Thymus (tissue), 14 donors: ENCODE measurements around the gene PPP4R4. TPM values are rescaled to one million over a fixed set of nuclear protein-coding genes. Genes with fewer than 3 reads are reported as not detected.
A peak's percentile ranks its signal among the peaks of the same experiment; 100 is the strongest.

Experiments
- DNase-seq, 9 donors: peaks; one replicate each; pipeline ENCODE4 v3.0.0-alpha.2; 2013; ENCODE audit warnings: low spot score in 9 of 9, low read depth in 6 of 9, missing footprints in 1 of 9
- H3K27ac ChIP-seq, 2 donors: one replicate each; pipeline ENCODE4 v1.5.1; 2013; ENCODE audit warnings: control low read depth in 1 of 2, low read depth in 1 of 2, low read length in 1 of 2, mild to moderate bottlenecking in 1 of 2, moderate library complexity in 1 of 2
- H3K27me3 ChIP-seq, 2 donors: one replicate each; pipeline ENCODE4 v1.5.1; 2013; ENCODE audit warnings: low read length in 1 of 2; ENCODE audit not compliant: control insufficient read depth in 2 of 2, insufficient read depth in 1 of 2
- H3K36me3 ChIP-seq, 2 donors: one replicate each; pipeline ENCODE4 v1.5.1; 2013; ENCODE audit warnings: low read length in 1 of 2, mild to moderate bottlenecking in 1 of 2, moderate library complexity in 1 of 2; ENCODE audit not compliant: control insufficient read depth in 2 of 2, insufficient read depth in 2 of 2
- H3K4me1 ChIP-seq, 2 donors: one replicate each; pipeline ENCODE4 v1.5.1; 2013; ENCODE audit warnings: low read length in 2 of 2; ENCODE audit not compliant: control insufficient read depth in 2 of 2, insufficient read depth in 2 of 2
- H3K4me3 ChIP-seq, 2 donors: one replicate each; pipeline ENCODE4 v1.5.1; 2013; ENCODE audit warnings: low read length in 2 of 2, control low read depth in 1 of 2, mild to moderate bottlenecking in 1 of 2
- H3K9me3 ChIP-seq, 2 donors: one replicate each; pipeline ENCODE4 v1.5.1; 2013; ENCODE audit warnings: low read length in 1 of 2, mild to moderate bottlenecking in 1 of 2; ENCODE audit not compliant: control insufficient read depth in 2 of 2, insufficient read depth in 1 of 2
- WGBS: extraction: QIAGEN DNeasy Blood & Tissue Kit; methylation state at CpG from one replicate; pipeline ENCODE4 v1.1.7; 2013; 5-methylcytosine and 5-hydroxymethylcytosine counted together
- long read RNA-seq, 10 donors: transcript quantifications; one replicate each; lab custom pipeline, GENCODE V29; 2026
- polyA plus RNA-seq: library from polyadenylated mRNA; stranded (reverse); fragments of 200-250 nt; gene quantifications from one replicate; pipeline ENCODE4 v1.2.3, GENCODE V29; 2013
- total RNA-seq: library from RNA; stranded (reverse); fragments of 120-200 nt; gene quantifications from one replicate; pipeline ENCODE4 v1.2.4, GENCODE V29; 2013
- donor health status: healthy.

Gene PPP4R4
- total RNA-seq (0.24 TPM), polyA plus RNA-seq (1.3 TPM)
- long read RNA-seq, donor 1, result 0 reads
- long read RNA-seq, donor 2, result 0 reads
- long read RNA-seq, donor 3, result 0 reads
- long read RNA-seq, donor 4, result 0 reads
- long read RNA-seq, donor 5, result 0 reads
- long read RNA-seq, donor 6, result 0 reads
- long read RNA-seq, donor 7, result 0 reads
- long read RNA-seq, donor 8, result 0 reads
- long read RNA-seq, donor 9, result 0 reads
- long read RNA-seq, donor 10, result 0 reads

GRCh38 chr14:94173885-94174603, at the start of gene PPP4R4:
Gene PPP4R4, plus strand, starts transcription at chr14:94174322. Its CDS starts 144 bp downstream, at chr14:94174466.
- Histone ChIP-seq H3K4me3 (peak within 1 kb of the TSS; percentile 53 to 78), H3K36me3 (no peaks in the 10 kb centered on the region), H3K27ac (peak within 1 kb of the TSS in 1 of 2 donors; percentile 52), H3K27me3 (peaks cover 33 to 58% of the 10 kb centered on the region in 2 donors), H3K9me3 (no peaks in the 10 kb centered on the region), H3K4me1 (peaks cover 4 to 6% of the 10 kb centered on the region in 2 donors)
- peak; percentile 33 to 88 (median 76) for DNase-seq
- WGBS, result under 1% methylated on average over 83 of the region's 84 CpGs

GRCh38 chr14:94124582-94125377, 49.3 kb upstream of the PPP4R4 start:
- Histone ChIP-seq H3K4me3 (no peak overlapping the region), H3K36me3 (peaks cover 0 to 9% of the 10 kb centered on the region in 2 donors), H3K27ac (no peak overlapping the region), H3K4me1 (peaks cover 4 to 7% of the 10 kb centered on the region in 2 donors), H3K27me3 (peaks cover 0 to 10% of the 10 kb centered on the region in 2 donors), H3K9me3 (peaks cover 0 to 1% of the 10 kb centered on the region in 2 donors)
- 92% methylated on average over 9 of the region's 9 CpGs for WGBS
- no peak for DNase-seq

- H3K36me3 ChIP-seq, result peaks cover 0 to 9% of the 10 kb centered on the region in 2 donors
- WGBS, result 98% methylated on average over 6 of the region's 6 CpGs
- no peak overlapping the region for H3K27ac ChIP-seq
- peaks cover 3 to 13% of the 10 kb centered on the region in 2 donors for H3K27me3 ChIP-seq
- DNase-seq, result no peak
- H3K4me3 ChIP-seq, result no peak overlapping the region
- H3K9me3 ChIP-seq, result no peaks in the 10 kb centered on the region
- H3K4me1 ChIP-seq, result peaks cover 4 to 7% of the 10 kb centered on the region in 2 donors
Observed at GRCh38 chr14:94125659-94126418, 48.3 kb upstream of the PPP4R4 start.

DNA sequence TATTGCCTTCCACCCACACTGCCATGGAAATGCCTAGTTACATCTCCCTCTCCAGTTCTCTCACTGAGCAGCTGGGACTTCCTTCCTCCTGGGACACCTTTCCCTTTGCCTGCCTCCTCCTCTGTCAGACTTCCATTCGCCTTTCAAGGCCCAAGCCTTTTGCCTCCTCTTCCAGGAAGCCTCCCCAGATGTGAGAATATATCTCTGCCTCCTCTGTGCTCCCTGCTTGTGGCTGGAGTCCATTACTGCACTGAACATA, 47.8 kb upstream of the PPP4R4 start:
- Histone ChIP-seq H3K4me3 (no peak overlapping the region), H3K27me3 (peaks cover 3 to 13% of the 10 kb centered on the region in 2 donors), H3K9me3 (no peaks in the 10 kb centered on the region), H3K4me1 (peaks cover 4 to 7% of the 10 kb centered on the region in 2 donors), H3K27ac (no peak overlapping the region), H3K36me3 (peaks cover 0 to 9% of the 10 kb centered on the region in 2 donors)
- 92% methylated on average over 1 of the region's 1 CpG for WGBS
- no peak for DNase-seq

DNA sequence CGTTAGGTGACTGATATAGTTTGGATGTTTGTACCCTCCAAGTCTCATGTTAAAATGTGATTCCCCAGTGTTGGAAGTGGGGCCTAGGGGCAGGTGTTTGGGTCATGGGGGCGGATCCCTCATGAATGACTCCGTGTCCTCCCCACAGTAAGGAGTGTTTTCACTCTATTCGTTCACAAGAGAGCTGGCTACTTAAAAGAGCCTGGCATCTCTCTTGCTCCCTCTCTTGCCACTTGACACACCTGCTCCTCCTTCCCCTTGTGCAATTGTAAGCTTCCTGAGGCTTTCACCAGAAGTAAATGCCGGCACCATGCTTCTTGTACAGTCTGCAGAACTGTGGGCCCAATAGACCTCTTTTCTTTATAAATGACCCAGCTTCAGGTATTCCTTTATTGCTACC, 47.3 kb upstream of the PPP4R4 start:
- H3K4me3 ChIP-seq, result no peak overlapping the region
- H3K4me1 ChIP-seq, result peaks cover 4 to 7% of the 10 kb centered on the region in 2 donors
- H3K27ac ChIP-seq, result no peak overlapping the region
- DNase-seq, result no peak
- no peaks in the 10 kb centered on the region for H3K9me3 ChIP-seq
- peaks cover 3 to 13% of the 10 kb centered on the region in 2 donors for H3K27me3 ChIP-seq
- H3K36me3 ChIP-seq, result peaks cover 0 to 9% of the 10 kb centered on the region in 2 donors
- 97% methylated on average over 5 of the region's 5 CpGs for WGBS

- Histone ChIP-seq H3K36me3 (peaks cover 0 to 9% of the 10 kb centered on the region in 2 donors), H3K4me1 (peaks cover 4 to 7% of the 10 kb centered on the region in 2 donors), H3K27me3 (peaks cover 3 to 13% of the 10 kb centered on the region in 2 donors), H3K4me3 (no peak overlapping the region), H3K27ac (no peak overlapping the region), H3K9me3 (no peaks in the 10 kb centered on the region)
- WGBS, result 99% methylated on average over 6 of the region's 6 CpGs
- DNase-seq, result no peak
Observed at GRCh38 chr14:94127330-94127729, 46.8 kb upstream of the PPP4R4 start.

DNA sequence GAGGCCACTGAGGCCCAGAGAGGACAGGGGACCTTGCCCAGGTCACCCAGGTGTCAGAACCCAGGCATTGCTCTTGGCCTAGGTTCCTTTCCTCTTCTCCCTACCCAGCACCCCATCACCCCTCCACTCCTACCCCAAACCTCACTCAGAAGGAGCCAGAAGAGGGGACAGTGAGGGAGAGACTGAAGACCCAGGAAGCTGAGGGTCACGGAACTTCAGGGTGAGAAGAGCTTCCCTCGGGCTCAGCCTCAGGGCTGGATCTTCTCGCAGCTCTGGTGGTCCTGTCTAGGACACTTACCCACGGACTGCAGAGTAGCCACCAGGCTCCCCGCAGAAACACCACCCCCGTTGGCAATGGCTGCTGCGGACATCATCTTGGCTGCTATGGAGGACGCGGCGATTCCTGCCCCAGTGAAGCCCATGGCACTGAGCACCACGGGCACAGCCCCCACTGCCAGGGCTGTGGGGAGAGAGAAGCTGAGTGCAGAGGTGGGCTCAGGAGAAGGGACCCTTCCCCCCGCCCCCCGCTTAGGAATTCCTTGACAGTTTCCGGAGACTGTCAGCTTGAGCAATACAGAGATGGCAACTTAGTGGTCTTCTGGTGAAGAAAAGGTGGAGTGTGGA, 45.8 kb upstream of the PPP4R4 start:
- Histone ChIP-seq H3K4me1 (peaks cover 4 to 7% of the 10 kb centered on the region in 2 donors), H3K27ac (no peak overlapping the region), H3K36me3 (peaks cover 0 to 9% of the 10 kb centered on the region in 2 donors), H3K4me3 (no peak overlapping the region), H3K27me3 (peaks cover 3 to 14% of the 10 kb centered on the region in 2 donors), H3K9me3 (no peaks in the 10 kb centered on the region)
- no peak for DNase-seq
- 96% methylated on average over 14 of the region's 14 CpGs for WGBS

GRCh38 chr14:94129111-94129757, 44.9 kb upstream of the PPP4R4 start, which contains the start of gene IFI27L2:
Gene IFI27L2, minus strand, starts transcription at chr14:94129604. Its CDS starts 40 bp downstream, at chr14:94129564.
- Histone ChIP-seq H3K27me3 (peaks cover 3 to 15% of the 10 kb centered on the region in 2 donors), H3K4me3 (peak within 1 kb of the TSS; percentile 59 to 76), H3K27ac (peak within 1 kb of the TSS; percentile 24 to 70), H3K9me3 (no peaks in the 10 kb centered on the region), H3K36me3 (peaks cover 0 to 9% of the 10 kb centered on the region in 2 donors), H3K4me1 (peaks cover 4 to 7% of the 10 kb centered on the region in 2 donors)
- 3% methylated on average over 27 of the region's 27 CpGs for WGBS
- peak in 8 of 9 donors; percentile 33 to 81 (median 58) for DNase-seq
